Loucy (cell line): ENCODE data around the gene NCKIPSD.

Experiments used
- EZH2phosphoT487 ChIP-seq: fragments of 200-600 bp; IDR thresholded peaks from 2 replicates; pipeline ENCODE4 v1.6.1; 2018; ENCODE audit warnings: antibody characterized with exemption, mild to moderate bottlenecking, moderate library complexity, borderline replicate concordance
- TF ChIP-seq, protein P1 (sequence below): fragments of 200-600 bp; sonication (generic); conservative IDR thresholded peaks from 2 replicates; pipeline ENCODE4 v1.5.1; 2014; ENCODE audit warnings: mild to moderate bottlenecking, antibody characterized with exemption, low read length

DNA sequence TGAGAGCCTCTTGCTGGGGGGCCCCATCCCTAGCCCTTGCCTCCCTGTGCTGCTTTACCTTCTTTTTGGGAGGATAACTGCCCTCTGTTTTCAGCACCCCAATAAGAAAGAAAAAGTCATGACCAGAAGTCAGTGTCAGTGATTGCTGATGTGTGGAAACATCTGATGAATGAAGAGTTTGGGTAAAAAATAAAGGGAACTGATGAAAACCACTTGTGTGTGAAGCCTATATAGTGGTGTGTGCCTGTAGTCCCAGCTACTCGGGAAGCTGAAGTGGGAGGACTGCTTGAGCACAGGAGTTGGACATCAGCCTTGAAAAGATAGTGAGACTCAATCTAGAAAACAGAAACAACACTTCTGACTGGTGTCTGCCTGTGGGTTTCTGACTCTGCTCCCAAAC is 13.2 kb downstream of the NCKIPSD start:
- TF ChIP-seq, protein P1, sequence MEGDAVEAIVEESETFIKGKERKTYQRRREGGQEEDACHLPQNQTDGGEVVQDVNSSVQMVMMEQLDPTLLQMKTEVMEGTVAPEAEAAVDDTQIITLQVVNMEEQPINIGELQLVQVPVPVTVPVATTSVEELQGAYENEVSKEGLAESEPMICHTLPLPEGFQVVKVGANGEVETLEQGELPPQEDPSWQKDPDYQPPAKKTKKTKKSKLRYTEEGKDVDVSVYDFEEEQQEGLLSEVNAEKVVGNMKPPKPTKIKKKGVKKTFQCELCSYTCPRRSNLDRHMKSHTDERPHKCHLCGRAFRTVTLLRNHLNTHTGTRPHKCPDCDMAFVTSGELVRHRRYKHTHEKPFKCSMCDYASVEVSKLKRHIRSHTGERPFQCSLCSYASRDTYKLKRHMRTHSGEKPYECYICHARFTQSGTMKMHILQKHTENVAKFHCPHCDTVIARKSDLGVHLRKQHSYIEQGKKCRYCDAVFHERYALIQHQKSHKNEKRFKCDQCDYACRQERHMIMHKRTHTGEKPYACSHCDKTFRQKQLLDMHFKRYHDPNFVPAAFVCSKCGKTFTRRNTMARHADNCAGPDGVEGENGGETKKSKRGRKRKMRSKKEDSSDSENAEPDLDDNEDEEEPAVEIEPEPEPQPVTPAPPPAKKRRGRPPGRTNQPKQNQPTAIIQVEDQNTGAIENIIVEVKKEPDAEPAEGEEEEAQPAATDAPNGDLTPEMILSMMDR, result no peak
- TF ChIP-seq EZH2phosphoT487, result no peak
